GM12878 (cell line): ENCODE measurements around the gene REV1. TPM values are rescaled to one million over a fixed set of nuclear protein-coding genes. Genes with fewer than 3 reads are reported as not detected.

Experiments used
- ATAC-seq: fragments of 200-7000 bp; cut with Tn5 transposase; 3 replicates; pipeline ENCODE4 v1.9.1; 2020; ENCODE audit warnings: mild to moderate bottlenecking, moderate library complexity
- BruUV-seq: library from RNA; stranded (reverse); fragments of 400-500 nt; replicated peaks from 2 replicates; lab custom pipeline; 2021; lab: Mats Ljungman, UMichigan
- CTCF ChIA-PET: fragments of 300-600 bp; sonication (Branson Sonifier 250); formaldehyde crosslinking; extraction: SDS; loops from one replicate; lab custom pipeline; 2021; ENCODE audit warnings: inconsistent platforms; lab: Yijun Ruan, JAX
- POLR2A ChIA-PET: fragments of 350-600 bp; formaldehyde crosslinking; extraction: SDS; loops from one replicate; lab custom pipeline; 2021; ENCODE audit warnings: inconsistent platforms; lab: Charles Lee
- RAD21 ChIA-PET: fragments of 300-600 bp; sonication (Branson Sonifier 250); formaldehyde crosslinking; loops from one replicate; lab custom pipeline; 2023; ENCODE audit warnings: antibody characterized with exemption; ENCODE audit not compliant: unreplicated experiment; lab: Charles Lee
- SMC1A ChIA-PET: fragments of 300-600 bp; sonication (Branson Sonifier 250); formaldehyde crosslinking; loops from one replicate; lab custom pipeline; 2023; ENCODE audit not compliant: unreplicated experiment, uncharacterized antibody; lab: Charles Lee
- DNase-seq: peaks from one replicate; pipeline ENCODE4 v3.0.0-alpha.2; 2011; ENCODE audit warnings: low read depth, low spot score
- FAIRE-seq: peaks from 3 replicates; lab custom pipeline; 2011; peaks lifted over from hg19 to GRCh38; lab: Jason Lieb, UNC
- H2AFZ ChIP-seq: 2 replicates; pipeline ENCODE4 v1.6.0; 2011; ENCODE audit warnings: low read depth, low read length, control low read depth; ENCODE audit not compliant: control insufficient read depth
- H3K27ac ChIP-seq: 2 replicates; pipeline ENCODE4 v1.5.1; 2011; ENCODE audit warnings: control low read depth; ENCODE audit not compliant: control insufficient read depth, insufficient read depth
- H3K27me3 ChIP-seq, 2 experiments: replicated peaks in 1 of 2; 2 replicates each; pipeline versions ENCODE4 v1.6.0 to v1.6.1; 2011; ENCODE audit warnings: low read length in 1 of 2; ENCODE audit not compliant: control insufficient read depth in 2 of 2, insufficient read depth in 2 of 2
- H3K36me3 ChIP-seq, 2 experiments: 2 replicates each; pipeline ENCODE4 v1.5.1; 2011; ENCODE audit warnings: low read length in 1 of 2; ENCODE audit not compliant: control insufficient read depth in 2 of 2, insufficient read depth in 2 of 2
- H3K4me1 ChIP-seq: 2 replicates; pipeline ENCODE4 v1.6.1; 2011; ENCODE audit warnings: mild to moderate bottlenecking, low read length, moderate library complexity, mixed read lengths; ENCODE audit not compliant: control insufficient read depth, insufficient read depth
- H3K4me2 ChIP-seq: 2 replicates; pipeline ENCODE4 v1.6.0; 2011; ENCODE audit warnings: control low read depth; ENCODE audit not compliant: control insufficient read depth, insufficient read depth
- H3K4me3 ChIP-seq: fragments of 200-600 bp; sonication (generic); 2 replicates; pipeline ENCODE4 v1.5.1; 2016
- H3K79me2 ChIP-seq: 2 replicates; pipeline ENCODE4 v1.6.0; 2011; ENCODE audit warnings: low read length; ENCODE audit not compliant: control insufficient read depth, insufficient read depth
- H3K9ac ChIP-seq: 2 replicates; pipeline ENCODE4 v1.8.0; 2011; ENCODE audit warnings: low read length, control low read depth, mixed read lengths; ENCODE audit not compliant: control insufficient read depth, insufficient read depth
- H3K9me3 ChIP-seq: replicated peaks from 3 replicates; pipeline ENCODE4 v1.5.1; 2011; ENCODE audit warnings: mild to moderate bottlenecking, low read length; ENCODE audit not compliant: control insufficient read depth, insufficient read depth
- H4K20me1 ChIP-seq: 2 replicates; pipeline ENCODE4 v1.6.0; 2011; ENCODE audit not compliant: control insufficient read depth, insufficient read depth
- EGR1 ChIP-seq, 2 experiments: IDR thresholded peaks; 1 replicate in 1 of 2; 2 replicates in 1 of 2; pipeline ENCODE4 v1.6.1; 2011 to 2012; ENCODE audit warnings: low read depth in 2 of 2, low read length in 2 of 2, borderline replicate concordance in 1 of 2, mild to moderate bottlenecking in 1 of 2, moderate library complexity in 1 of 2
- EP300 ChIP-seq, 2 experiments: fragments of 150-350 bp in 1 of 2; IDR thresholded peaks; 2 replicates each; pipeline ENCODE4 v1.6.1; 2011 to 2012; ENCODE audit warnings: low read depth in 2 of 2, low read length in 2 of 2, borderline replicate concordance in 1 of 2, improper control_type of control experiment in 1 of 2, inconsistent platforms in 1 of 2; ENCODE audit not compliant: control insufficient read depth in 1 of 2
- GABPA ChIP-seq: IDR thresholded peaks from 2 replicates; pipeline ENCODE4 v1.6.1; 2014; ENCODE audit warnings: antibody characterized with exemption, low read depth, mild to moderate bottlenecking, inconsistent platforms
- KDM1A ChIP-seq: fragments of 200-600 bp; sonication (generic); IDR thresholded peaks from 2 replicates; pipeline ENCODE4 v1.6.1; 2016; ENCODE audit warnings: borderline replicate concordance
- MYB ChIP-seq: fragments of 150-350 bp; IDR thresholded peaks from 2 replicates; pipeline ENCODE4 v1.6.1; 2014; ENCODE audit warnings: mild to moderate bottlenecking, low read depth, low read length, borderline replicate concordance
- SMARCA5 ChIP-seq: fragments of 450-650 bp; IDR thresholded peaks from 2 replicates; pipeline ENCODE4 v1.6.1; 2017; ENCODE audit warnings: mild to moderate bottlenecking
- SREBF1 ChIP-seq: IDR thresholded peaks from 2 replicates; pipeline ENCODE4 v1.6.1; 2012; ENCODE audit warnings: mild to moderate bottlenecking, low read length
- ZBTB33 ChIP-seq: fragments of 450-650 bp; IDR thresholded peaks from 2 replicates; pipeline ENCODE4 v1.6.1; 2017; ENCODE audit warnings: mild to moderate bottlenecking
- WGBS: methylation state at CpG from one replicate; pipeline ENCODE4 v1.1.6; 2016; ENCODE audit warnings: low lambda C conversion rate; ENCODE audit not compliant: insufficient replicate concordance, insufficient coverage; ENCODE audit errors: missing lambda C conversion rate; 5-methylcytosine and 5-hydroxymethylcytosine counted together
- in situ Hi-C: fragments of 300-500 bp; cut with MboI; formaldehyde crosslinking; loops from 9 replicates; pipeline ENCODE4 v1.14.3; 2018; ENCODE audit warnings: mixed read lengths
- intact Hi-C: fragments of 100-400 bp; cut with micrococcal nuclease; formaldehyde crosslinking; loops from one replicate; pipeline ENCODE4 v1.14.2; 2022; ENCODE audit not compliant: unreplicated experiment
- polyA plus RNA-seq, 11 experiments: library from polyadenylated mRNA; depleted of rRNA in 4 of 11; unstranded in 6 of 11; stranded (reverse) in 5 of 11; fragments of >200 nt; fragmentation: Nextera tagmentation in 4 of 11; fragmentation: Illumina TruSeq in 1 of 11; extraction: Ambion mirVana in 4 of 11; extraction: Trizol in 1 of 11; gene quantifications; 1 replicate in 1 of 11; 2 replicates in 10 of 11; pipeline versions ENCODE4 v1.2.1 to v1.2.3, GENCODE V29; 2011 to 2016; ENCODE audit warnings: inconsistent platforms in 2 of 11, missing spikeins in 2 of 11, low read depth in 1 of 11
- total RNA-seq, 4 experiments: library from RNA; depleted of rRNA in 3 of 4; stranded (reverse); fragments of >200 nt in 3 of 4; fragmentation: Illumina TruSeq in 1 of 4; extraction: Trizol in 1 of 4; gene quantifications; 2 replicates each; pipeline versions ENCODE4 v1.2.1 to v1.2.3, GENCODE V29; 2013 to 2021
- TF ChIP-seq, protein P1 (sequence below), 3 experiments: IDR thresholded peaks in 2 of 3; conservative IDR thresholded peaks in 1 of 3; 2 replicates each; pipeline ENCODE4 v1.5.1; 2011; ENCODE audit warnings: low read depth in 3 of 3, low read length in 3 of 3, mild to moderate bottlenecking in 3 of 3, control low read depth in 2 of 3, moderate library complexity in 2 of 3, inconsistent platforms in 1 of 3, mixed read lengths in 1 of 3; ENCODE audit not compliant: control insufficient read depth in 2 of 3, insufficient read depth in 1 of 3; ENCODE audit errors: extremely low read depth in 1 of 3
- TF ChIP-seq, protein P2 (sequence below): IDR thresholded peaks from 2 replicates; pipeline ENCODE4 v1.6.1; 2011; ENCODE audit warnings: mild to moderate bottlenecking, low read depth, low read length, moderate library complexity; ENCODE audit not compliant: insufficient replicate concordance
- TF ChIP-seq, protein P3 (sequence below): fragments of 450-650 bp; formaldehyde crosslinking; IDR thresholded peaks from 2 replicates; pipeline ENCODE4 v1.4.0; 2022; ENCODE audit warnings: mild to moderate bottlenecking, moderate library complexity

The REV1 gene
- total and polyA plus RNA-seq, 10 of the 15 experiments (the other 5 are each of a cell fraction or from before 2014, with no cell fraction given) = 11.3 to 46.8 (median 29.0) TPM

DNA sequence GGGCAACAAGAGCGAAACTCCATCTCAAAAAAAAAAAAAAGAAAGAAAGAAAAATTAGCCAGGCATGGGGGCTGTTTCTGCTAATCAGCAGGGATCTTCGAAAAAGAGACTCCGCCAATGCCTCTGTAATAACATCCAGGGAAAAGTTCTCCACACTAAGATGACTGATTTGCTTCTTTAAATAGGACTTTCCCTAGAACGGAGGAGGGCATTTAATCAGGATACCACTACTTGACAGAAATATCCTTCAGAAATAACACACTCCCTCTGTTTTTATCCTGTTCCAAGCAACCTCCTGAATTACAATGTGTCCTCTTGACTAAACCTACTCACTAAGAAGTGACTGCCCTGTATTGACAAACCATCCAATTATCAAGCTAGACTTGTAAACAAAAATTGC, 21.7 kb downstream of the REV1 start:
- DNase-seq = no peak
- WGBS = 100% methylated on average over 3 of the region's 4 CpGs
- in situ Hi-C loops (no loop called here), intact Hi-C loops (no loop called here)
- Histone ChIP-seq H3K4me3 (no peak overlapping the region), H3K36me3 (peaks cover 0 to 7% of the 10 kb centered on the region in 2 experiments; a peak in 1 of 4 replicates), H3K4me2 (no peak overlapping the region), H3K27me3 (no peaks in the 10 kb centered on the region), H3K9ac (no peak overlapping the region), H3K27ac (no peak overlapping the region)
- RAD21 ChIA-PET = no interaction called here
- no peak for FAIRE-seq
- POLR2A ChIA-PET = no interaction called here
- BruUV-seq = no TSS peak
- CTCF ChIA-PET = no interaction called here
- TF ChIP-seq SMARCA5 (no peak), SREBF1 (no peak), EP300 (IDR thresholded peaks at IDR 0.05; ENCODE audit: borderline replicate concordance in 1 of 2, control insufficient read depth in 1 of 2, low read depth in 2 of 2, low read length in 2 of 2) (no peak), KDM1A (no peak), MYB (no peak), ZBTB33 (no peak), GABPA (no peak), EGR1 (IDR thresholded peaks at IDR 0.05; ENCODE audit: borderline replicate concordance in 1 of 2, low read depth in 2 of 2, low read length in 2 of 2) (no peak)
- TF ChIP-seq, protein P1, sequence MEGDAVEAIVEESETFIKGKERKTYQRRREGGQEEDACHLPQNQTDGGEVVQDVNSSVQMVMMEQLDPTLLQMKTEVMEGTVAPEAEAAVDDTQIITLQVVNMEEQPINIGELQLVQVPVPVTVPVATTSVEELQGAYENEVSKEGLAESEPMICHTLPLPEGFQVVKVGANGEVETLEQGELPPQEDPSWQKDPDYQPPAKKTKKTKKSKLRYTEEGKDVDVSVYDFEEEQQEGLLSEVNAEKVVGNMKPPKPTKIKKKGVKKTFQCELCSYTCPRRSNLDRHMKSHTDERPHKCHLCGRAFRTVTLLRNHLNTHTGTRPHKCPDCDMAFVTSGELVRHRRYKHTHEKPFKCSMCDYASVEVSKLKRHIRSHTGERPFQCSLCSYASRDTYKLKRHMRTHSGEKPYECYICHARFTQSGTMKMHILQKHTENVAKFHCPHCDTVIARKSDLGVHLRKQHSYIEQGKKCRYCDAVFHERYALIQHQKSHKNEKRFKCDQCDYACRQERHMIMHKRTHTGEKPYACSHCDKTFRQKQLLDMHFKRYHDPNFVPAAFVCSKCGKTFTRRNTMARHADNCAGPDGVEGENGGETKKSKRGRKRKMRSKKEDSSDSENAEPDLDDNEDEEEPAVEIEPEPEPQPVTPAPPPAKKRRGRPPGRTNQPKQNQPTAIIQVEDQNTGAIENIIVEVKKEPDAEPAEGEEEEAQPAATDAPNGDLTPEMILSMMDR (IDR thresholded peaks at IDR 0.05 in 2 of 3, conservative IDR thresholded peaks at IDR 0.05 in 1 of 3; ENCODE audit: control insufficient read depth in 2 of 3, extremely low read depth in 1 of 3, insufficient read depth in 1 of 3, low read depth in 3 of 3, low read length in 3 of 3) = no peak
- TF ChIP-seq, protein P2, sequence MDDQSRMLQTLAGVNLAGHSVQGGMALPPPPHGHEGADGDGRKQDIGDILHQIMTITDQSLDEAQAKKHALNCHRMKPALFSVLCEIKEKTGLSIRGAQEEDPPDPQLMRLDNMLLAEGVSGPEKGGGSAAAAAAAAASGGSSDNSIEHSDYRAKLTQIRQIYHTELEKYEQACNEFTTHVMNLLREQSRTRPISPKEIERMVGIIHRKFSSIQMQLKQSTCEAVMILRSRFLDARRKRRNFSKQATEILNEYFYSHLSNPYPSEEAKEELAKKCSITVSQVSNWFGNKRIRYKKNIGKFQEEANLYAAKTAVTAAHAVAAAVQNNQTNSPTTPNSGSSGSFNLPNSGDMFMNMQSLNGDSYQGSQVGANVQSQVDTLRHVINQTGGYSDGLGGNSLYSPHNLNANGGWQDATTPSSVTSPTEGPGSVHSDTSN = no peak
- TF ChIP-seq, protein P3, sequence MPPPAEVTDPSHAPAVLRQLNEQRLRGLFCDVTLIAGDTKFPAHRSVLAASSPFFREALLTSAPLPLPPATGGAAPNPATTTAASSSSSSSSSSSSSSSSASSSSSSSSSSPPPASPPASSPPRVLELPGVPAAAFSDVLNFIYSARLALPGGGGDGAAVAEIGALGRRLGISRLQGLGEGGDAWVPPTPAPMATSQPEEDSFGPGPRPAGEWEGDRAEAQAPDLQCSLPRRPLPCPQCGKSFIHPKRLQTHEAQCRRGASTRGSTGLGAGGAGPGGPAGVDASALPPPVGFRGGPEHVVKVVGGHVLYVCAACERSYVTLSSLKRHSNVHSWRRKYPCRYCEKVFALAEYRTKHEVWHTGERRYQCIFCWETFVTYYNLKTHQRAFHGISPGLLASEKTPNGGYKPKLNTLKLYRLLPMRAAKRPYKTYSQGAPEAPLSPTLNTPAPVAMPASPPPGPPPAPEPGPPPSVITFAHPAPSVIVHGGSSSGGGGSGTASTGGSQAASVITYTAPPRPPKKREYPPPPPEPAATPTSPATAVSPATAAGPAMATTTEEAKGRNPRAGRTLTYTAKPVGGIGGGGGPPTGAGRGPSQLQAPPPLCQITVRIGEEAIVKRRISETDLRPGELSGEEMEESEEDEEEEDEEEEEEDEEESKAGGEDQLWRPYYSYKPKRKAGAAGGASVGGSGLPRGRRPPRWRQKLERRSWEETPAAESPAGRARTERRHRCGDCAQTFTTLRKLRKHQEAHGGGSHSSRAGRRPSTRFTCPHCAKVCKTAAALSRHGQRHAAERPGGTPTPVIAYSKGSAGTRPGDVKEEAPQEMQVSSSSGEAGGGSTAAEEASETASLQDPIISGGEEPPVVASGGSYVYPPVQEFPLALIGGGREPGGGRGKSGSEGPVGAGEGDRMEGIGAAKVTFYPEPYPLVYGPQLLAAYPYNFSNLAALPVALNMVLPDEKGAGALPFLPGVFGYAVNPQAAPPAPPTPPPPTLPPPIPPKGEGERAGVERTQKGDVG = no peak
- TF ChIP-seq, all 136 proteins: peak for 0
- Histone ChIP-seq H3K79me2 (peaks cover 40% of the 10 kb centered on the region), H4K20me1 (no peaks in the 10 kb centered on the region), H3K9me3 (no peaks in the 10 kb centered on the region; the same call in 1 of the 3 replicates), H2AFZ (no peak overlapping the region), H3K4me1 (no peaks in the 10 kb centered on the region)
- SMC1A ChIA-PET = no interaction called here
- no peak for ATAC-seq
